T-helper 22 cell (primary cell): ENCODE measurements around the gene CEP164.

ENCODE experiments used
- DNase-seq: peaks from one replicate; pipeline ENCODE4 v3.0.0-alpha.2; 2020; ENCODE audit warnings: low read depth

The CEP164 gene

DNA sequence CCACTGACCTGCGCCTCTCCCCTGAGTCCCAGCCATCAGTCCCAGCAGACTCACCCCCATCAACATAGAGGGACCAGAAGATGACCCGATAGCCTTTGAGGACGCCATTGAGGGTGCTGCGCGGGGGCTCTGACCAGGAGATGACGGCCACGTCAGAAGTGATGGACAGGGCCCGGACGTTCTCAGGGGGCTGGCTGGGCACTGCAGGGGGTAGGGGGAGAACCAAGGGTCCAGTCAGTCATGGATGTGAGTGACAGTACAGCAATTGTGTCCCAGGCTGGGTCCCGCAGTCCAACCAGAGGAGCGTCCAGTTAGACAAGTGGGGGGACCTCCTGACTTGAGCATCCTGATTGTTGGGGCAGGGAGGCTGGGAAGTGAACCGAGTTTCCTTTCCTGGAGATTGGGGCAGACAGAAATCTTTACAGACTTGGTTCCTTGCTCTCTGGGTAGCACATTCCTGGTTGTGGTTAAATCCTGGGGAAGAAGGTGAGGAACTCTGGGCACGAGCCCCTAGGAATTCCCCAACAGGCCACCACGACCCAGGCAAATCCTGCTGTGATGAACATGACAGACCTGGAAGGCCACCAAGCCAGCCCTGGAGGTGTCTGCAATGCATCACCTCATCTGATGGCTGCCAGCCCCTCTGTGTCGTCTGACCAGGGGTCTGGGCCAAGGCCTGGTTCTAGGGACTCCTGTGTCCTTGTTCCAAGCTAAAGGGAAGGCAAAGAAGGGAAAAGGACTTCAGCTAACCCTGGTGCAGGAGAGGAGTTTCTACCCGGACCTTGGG is 133.9 kb downstream of the CEP164 start:
- DNase-seq: no peak

DNA sequence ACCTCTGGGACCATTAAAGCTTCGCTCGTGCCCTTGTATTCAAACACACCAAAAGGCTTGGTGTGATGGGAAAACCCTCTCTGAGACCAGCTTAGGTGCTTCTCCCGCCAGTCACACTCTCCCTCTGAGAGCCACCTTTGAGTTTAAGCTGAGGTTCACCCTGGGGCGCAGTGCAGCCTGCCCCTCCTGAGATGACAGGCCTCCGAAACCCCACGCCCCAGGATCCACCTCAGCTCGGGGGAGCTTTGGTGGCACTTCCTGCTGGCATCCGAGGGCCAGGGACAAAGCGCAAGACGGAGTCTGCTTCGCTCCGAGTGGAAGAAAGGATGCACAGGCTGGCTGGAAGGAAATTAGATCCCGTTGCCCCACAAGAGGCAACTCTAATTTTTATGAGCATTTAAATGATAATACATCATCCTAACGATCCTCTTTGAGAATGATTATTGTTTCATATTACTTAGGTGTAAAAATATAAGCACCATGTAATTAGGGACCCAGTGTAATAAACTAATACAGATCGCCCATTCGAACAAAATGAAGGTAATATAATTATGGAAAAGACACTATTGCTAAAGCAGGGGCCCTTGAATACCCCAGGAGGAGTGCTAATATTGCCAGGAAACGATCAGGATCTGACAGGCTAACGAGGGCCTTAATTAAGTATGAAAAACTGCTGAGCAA is 134.7 kb downstream of the CEP164 start:
- DNase-seq: no peak

GRCh38 chr11:117462864-117463247 is 135.2 kb downstream of the CEP164 start:
- DNase-seq: no peak
